ELR (cell line): ENCODE measurements around the gene SLC6A19.
A peak's percentile ranks its signal among the peaks of the same experiment; 100 is the strongest.

ENCODE experiments used
- DNase-seq: peaks from one replicate; pipeline ENCODE4 v3.0.0-alpha.2; 2015; ENCODE audit warnings: low read depth

The SLC6A19 gene

GRCh38 chr5:1195916-1196315 is 5.5 kb upstream of the SLC6A19 start:
- DNase-seq = no peak

DNA sequence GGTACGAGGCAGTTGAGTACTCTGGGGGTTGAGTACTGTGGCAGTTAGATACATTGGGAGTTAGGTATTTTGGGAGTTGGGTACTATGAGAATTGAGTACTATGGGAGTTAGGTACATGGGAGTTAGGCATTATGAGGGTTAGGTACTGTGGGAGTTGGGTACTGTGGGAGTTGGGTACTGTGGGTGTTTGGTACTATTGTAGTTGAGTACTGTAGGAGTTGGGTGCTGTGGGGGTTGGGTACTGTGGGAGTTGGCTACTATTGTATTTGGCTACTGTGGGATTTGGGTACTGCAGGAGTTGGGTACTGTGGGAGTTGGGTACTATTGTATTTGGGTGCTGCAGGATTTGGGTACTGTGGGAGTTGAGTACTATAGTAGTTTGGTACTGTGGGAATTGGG is 4.8 kb upstream of the SLC6A19 start:
- DNase-seq = no peak

GRCh38 chr5:1197876-1198666 is 3.3 kb upstream of the SLC6A19 start:
- no peak for DNase-seq

DNA sequence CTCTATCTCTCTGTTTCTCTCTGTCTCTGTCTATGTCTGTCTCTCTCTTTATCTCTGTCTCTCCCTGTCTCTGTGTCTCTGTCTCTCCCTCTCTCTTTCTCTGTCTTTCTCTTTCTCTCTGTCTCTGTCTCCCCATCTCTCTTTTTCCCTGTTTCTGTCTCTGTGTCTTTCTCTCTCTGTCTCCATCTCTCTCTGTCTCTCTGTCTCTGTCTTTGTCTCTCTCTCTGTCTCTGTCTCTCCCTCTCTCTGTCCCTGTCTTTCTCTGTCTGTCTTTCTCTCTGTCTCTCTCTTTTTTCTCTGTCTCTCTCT is 2.1 kb upstream of the SLC6A19 start:
- no peak for DNase-seq

DNA sequence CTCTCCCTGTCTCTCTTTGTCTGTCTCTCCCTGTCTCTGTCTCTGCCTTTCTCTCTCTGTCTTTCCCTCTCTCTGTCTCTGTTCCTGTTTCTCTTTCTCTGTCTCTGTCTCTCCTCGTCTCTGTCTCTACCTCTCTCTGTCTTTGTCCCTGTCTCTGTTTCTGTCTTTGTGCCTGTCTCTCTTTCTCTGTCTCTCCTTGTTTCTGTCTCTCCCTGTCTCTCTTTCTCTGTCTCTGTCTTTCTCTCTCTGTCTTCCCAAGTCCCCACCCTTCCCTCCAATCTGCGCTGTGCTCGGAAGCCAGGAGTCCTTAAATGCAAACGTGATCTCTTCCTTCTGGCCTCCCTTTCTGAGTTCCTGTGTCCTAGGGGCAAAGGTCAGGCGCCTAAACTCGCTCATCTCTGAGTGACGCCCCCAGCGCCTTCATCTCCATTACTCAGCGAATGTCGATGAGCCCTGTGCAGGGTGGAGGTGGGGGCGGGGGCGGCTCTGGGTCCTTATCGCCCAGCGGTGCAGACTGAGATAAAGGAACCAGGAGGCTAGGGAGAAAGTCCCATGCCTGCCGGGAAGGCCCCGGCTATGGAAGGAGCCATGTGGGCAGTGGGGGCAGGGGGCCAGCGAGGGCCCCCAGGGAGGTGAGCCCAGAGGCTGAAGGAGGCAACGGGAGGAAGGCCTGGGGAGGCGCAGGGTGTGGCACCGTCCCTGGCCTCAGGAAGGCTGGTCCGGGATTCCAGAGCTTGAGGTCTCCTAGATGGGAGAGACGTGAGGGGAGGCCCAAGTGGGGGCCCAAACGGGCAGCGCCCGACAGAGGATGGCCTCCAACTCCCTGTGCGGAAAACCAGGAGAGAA is 1.5 kb upstream of the SLC6A19 start:
- no peak for DNase-seq

GRCh38 chr5:1200495-1201326 is 684 bp upstream of the SLC6A19 start:
- no peak for DNase-seq

DNA sequence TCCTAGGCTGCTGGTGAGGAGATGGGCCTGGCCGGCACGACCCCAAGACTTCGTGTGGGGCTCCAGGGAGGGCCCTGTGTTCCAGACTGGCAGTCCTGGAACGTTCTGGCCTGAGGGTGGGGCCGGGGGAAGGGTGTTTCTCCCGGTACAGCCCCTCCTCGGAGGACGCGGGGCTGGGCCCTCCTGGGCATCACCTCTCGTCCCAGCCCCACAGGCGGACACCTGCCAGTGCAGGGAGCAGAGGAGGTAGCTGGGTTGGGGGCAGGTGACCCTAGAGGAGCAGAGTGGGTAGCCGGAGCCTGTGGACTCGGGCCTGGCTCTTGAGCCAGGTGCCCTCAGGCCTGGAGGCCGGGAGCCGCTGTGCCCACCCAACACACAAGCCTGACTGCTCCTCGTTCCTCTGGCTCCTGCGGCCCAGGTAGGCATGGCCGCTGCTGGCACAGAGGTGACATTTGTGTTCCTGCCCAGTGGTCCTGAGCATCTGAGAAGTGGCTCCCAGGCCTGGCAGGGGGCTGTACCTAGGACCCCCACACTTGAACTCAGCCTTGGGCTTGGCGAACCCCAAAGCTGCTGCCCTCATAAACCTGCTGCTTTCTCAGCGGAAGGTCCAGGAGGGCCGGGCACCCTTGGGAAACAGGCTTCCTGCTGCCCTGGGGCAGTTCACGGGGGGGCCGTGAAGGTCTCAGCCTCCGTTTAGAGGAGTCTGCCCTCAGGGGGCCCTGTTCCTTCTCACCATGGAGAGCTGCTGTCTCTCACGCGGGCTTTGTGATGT is 817 bp downstream of the SLC6A19 start:
- no peak for DNase-seq

- no peak for DNase-seq
These were observed 1.4 kb downstream of the SLC6A19 start for GRCh38 chr5:1202798-1203185.

DNA sequence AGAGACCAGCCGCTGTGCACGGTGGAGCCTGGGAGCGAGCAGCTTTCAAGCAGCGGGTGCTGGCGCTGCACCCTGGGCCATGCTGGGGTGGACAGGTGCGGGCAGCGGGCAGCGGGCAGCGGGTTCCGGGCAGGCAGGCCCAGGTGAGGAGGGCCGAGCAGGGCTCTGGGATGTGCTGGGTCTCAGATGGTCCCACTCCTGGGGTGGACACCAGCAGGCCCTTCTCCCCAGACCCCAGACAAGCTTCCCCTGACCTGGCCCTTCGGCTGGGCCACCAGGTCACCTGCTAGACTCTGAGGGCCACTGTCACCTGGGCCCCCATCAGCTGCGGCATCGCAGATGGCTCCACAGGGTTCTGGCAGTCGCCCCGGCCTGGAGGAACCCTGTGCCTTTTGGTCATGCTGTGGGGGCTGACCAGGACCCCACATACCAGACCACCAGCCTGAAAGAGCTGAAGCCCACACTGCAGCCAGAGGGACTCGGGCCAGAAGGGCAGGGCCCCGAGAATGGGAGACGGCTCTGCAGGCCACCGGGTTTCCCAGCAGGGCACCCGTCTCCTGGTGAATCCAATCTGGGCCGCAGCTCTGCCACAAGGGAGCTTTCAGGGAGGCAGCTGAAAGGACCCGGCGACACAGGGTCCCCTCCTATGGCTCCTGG is 2.0 kb downstream of the SLC6A19 start:
- DNase-seq = no peak

DNA sequence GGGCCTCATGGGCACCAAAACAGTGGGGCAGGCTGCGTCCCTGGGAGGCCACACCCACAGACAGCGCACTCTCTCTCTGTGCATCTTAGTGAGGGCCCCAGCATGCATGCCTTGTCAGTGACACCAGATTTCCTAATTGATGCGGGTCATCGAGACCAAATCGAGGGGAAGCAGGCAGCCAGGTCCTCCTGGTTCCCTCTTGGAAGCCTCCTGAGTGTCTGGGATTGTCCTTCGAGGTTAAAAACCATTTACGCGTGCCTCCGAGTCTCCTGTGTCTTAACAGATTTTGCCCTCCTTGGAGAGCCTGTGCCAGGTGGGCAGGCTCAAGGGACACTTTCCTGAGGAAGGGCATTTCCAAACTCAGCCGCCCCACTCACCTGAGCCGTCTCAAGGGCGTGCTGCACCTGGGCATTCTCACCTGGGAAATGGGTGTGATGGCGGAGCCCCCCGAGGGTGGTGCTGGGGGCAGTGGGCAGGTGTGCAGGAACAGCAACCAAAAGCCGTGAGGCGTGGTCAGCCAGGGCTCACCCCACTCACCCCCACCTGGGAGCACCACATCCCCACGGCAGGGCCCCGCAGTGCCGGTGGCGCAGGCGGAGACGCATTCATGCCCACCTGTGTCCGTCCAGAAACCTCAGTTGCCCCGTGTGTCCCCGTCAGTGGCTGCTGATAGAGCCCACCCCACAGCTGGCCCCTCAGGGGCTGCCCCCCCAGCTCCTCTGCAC is 2.7 kb downstream of the SLC6A19 start:
- DNase-seq = no peak

GRCh38 chr5:1204693-1205242 is 3.4 kb downstream of the SLC6A19 start:
- DNase-seq = peak; percentile 31

GRCh38 chr5:1205255-1206180 is 4.1 kb downstream of the SLC6A19 start:
- no peak for DNase-seq

GRCh38 chr5:1206521-1207412 is 5.4 kb downstream of the SLC6A19 start:
- no peak for DNase-seq

- DNase-seq = no peak
These were observed 6.2 kb downstream of the SLC6A19 start for GRCh38 chr5:1207555-1207954.

DNA sequence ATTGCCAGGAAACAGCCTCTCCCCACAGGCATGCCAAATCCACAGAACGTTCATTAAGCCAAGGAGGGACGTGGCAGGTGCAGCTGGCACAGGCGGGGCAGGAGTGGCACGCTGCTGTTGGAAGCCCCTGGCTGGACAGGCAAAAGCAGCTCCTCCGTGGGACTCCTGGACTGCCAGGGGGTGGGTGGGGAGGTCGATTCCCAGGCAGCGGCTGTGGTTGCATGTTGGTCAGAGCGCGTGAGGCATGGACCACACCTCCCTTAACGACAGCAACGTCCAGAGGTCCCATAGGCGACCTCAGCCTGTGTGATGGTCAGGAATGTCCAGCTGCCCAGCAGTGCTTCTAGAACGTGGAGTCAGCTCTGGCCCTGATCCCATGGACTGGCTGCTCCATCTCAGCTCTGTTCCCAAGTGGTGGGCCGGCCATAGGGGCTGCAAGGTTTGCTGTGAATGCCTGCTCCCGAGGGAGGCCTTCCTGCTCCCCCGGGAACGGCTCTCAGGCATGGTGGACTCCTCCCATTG is 6.9 kb downstream of the SLC6A19 start:
- no peak for DNase-seq

GRCh38 chr5:1208743-1209488 is 7.5 kb downstream of the SLC6A19 start:
- DNase-seq = peak; percentile 33

DNA sequence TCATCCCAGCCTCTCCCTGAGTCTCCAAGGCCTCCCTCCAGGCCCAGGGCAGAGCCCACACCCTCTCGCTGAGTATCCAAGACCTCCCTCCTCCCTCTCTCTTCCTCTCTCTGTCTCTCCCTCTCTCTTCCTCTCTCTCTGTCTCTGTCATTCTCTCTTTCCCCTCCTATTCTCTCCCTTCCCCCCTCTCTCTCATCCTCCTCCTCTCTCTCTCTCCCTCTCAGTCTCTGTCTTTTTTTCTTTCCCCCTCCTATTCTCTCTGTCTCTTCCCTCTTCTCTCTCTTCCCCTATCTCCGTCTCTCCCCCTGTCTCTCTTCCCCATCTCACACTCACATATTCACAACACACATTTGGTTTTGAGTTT is 8.1 kb downstream of the SLC6A19 start:
- DNase-seq = no peak
